Fibroblast of the aortic adventitia (primary cell): Measurements from ENCODE around the gene CCDC70. TPM values are rescaled to one million over a fixed set of nuclear protein-coding genes. Genes with fewer than 3 reads are reported as not detected.

Experiments
- DNase-seq: peaks from one replicate; pipeline ENCODE4 v3.0.0-alpha.2; 2010; ENCODE audit warnings: low read depth
- H3K4me3 ChIP-seq: 2 replicates; pipeline ENCODE4 v1.5.1; 2011; ENCODE audit warnings: low read depth, mild to moderate bottlenecking, control low read depth, low read length, moderate library complexity
- CTCF ChIP-seq: IDR thresholded peaks from 2 replicates; pipeline ENCODE4 v1.5.1; 2011; ENCODE audit warnings: mild to moderate bottlenecking, low read length, control low read depth, inconsistent platforms; ENCODE audit not compliant: insufficient read depth
- total RNA-seq: library from RNA; depleted of rRNA; stranded (reverse); fragments of >200 nt; gene quantifications from 2 replicates; pipeline ENCODE4 v1.2.3, GENCODE V29; 2012; ENCODE audit warnings: low replicate concordance

The CCDC70 gene
- total RNA-seq, 1 donor = not detected

- no peak overlapping the region for H3K4me3 ChIP-seq
- no peak for DNase-seq
- TF ChIP-seq CTCF = no peak
Measured at GRCh38 chr13:51856998-51857397, 4.8 kb upstream of the CCDC70 start.

- TF ChIP-seq CTCF = no peak
- no peak for DNase-seq
- H3K4me3 ChIP-seq = no peak overlapping the region
Measured at GRCh38 chr13:51858433-51859247, 3.1 kb upstream of the CCDC70 start.

- DNase-seq = no peak
- TF ChIP-seq CTCF = no peak
- H3K4me3 ChIP-seq = no peak overlapping the region
Measured at GRCh38 chr13:51862957-51863356, 1.2 kb downstream of the CCDC70 start.

- H3K4me3 ChIP-seq = no peak overlapping the region
- DNase-seq = no peak
- no peak for TF ChIP-seq CTCF
Measured at GRCh38 chr13:51865838-51866237, 4.1 kb downstream of the CCDC70 start.

- no peak for TF ChIP-seq CTCF
- no peak for DNase-seq
- no peak overlapping the region for H3K4me3 ChIP-seq
Measured at GRCh38 chr13:51867062-51867461, 5.3 kb downstream of the CCDC70 start.

GRCh38 chr13:51869916-51870315 lies 8.1 kb downstream of the CCDC70 start:
- DNase-seq = no peak
- no peak for TF ChIP-seq CTCF
- no peak overlapping the region for H3K4me3 ChIP-seq

GRCh38 chr13:51870616-51871015 lies 8.8 kb downstream of the CCDC70 start:
- DNase-seq = no peak
- H3K4me3 ChIP-seq = no peak overlapping the region
- TF ChIP-seq CTCF = no peak
